H1 (cell line): Measurements from ENCODE around the gene RNF5. TPM values are rescaled to one million over a fixed set of nuclear protein-coding genes. Genes with fewer than 3 reads are reported as not detected.

ENCODE experiments used
- CTCF ChIA-PET: fragments of 300-600 bp; sonication (Branson Sonifier 250); formaldehyde crosslinking; loops from one replicate; lab custom pipeline; 2021; ENCODE audit not compliant: partially characterized antibody; lab: Charles Lee
- POLR2A ChIA-PET: fragments of 300-600 bp; sonication (Branson Sonifier 250); formaldehyde crosslinking; loops from one replicate; lab custom pipeline; 2021; ENCODE audit warnings: inconsistent platforms; ENCODE audit not compliant: partially characterized antibody; lab: Charles Lee
- DNase-seq, 2 experiments: peaks; one replicate each; pipeline versions ENCODE4 v3.0.0 to v3.0.0-alpha.2; 2010 to 2022; ENCODE audit warnings: low spot score in 2 of 2, low read depth in 1 of 2, mixed read lengths in 1 of 2
- FAIRE-seq: peaks from 2 replicates; lab custom pipeline; 2011; peaks lifted over from hg19 to GRCh38; lab: Jason Lieb, UNC
- H2AFZ ChIP-seq: 2 replicates; pipeline ENCODE4 v1.8.1; 2012; ENCODE audit warnings: low read length, inconsistent platforms
- H2AK5ac ChIP-seq: 2 replicates; pipeline ENCODE4 v1.6.1; 2013; ENCODE audit warnings: low read depth, low read length
- H2BK120ac ChIP-seq: replicated peaks from 2 replicates; pipeline ENCODE3; 2013; ENCODE audit warnings: low read depth, low read length, inconsistent platforms
- H2BK12ac ChIP-seq: 2 replicates; pipeline ENCODE4 v1.6.1; 2013; ENCODE audit warnings: low read depth, low read length
- H2BK15ac ChIP-seq: 2 replicates; pipeline ENCODE4 v1.6.1; 2013; ENCODE audit warnings: low read length
- H2BK20ac ChIP-seq: 2 replicates; pipeline ENCODE4 v1.6.1; 2013; ENCODE audit warnings: low read length
- H2BK5ac ChIP-seq: 2 replicates; pipeline ENCODE4 v1.6.1; 2013; ENCODE audit warnings: low read depth, low read length
- H3K14ac ChIP-seq: 2 replicates; pipeline ENCODE4 v1.6.1; 2013; ENCODE audit warnings: inconsistent platforms; ENCODE audit not compliant: insufficient read length
- H3K18ac ChIP-seq: 2 replicates; pipeline ENCODE4 v1.6.1; 2013; ENCODE audit warnings: low read length; ENCODE audit errors: extremely low read depth
- H3K23ac ChIP-seq: 2 replicates; pipeline ENCODE4 v1.6.1; 2013; ENCODE audit warnings: inconsistent platforms; ENCODE audit not compliant: insufficient read length
- H3K23me2 ChIP-seq: 2 replicates; pipeline ENCODE4 v1.6.1; 2013; ENCODE audit warnings: low read depth, low read length
- H3K27ac ChIP-seq: 2 replicates; pipeline ENCODE4 v1.6.1; 2011; ENCODE audit warnings: low read depth, low read length, inconsistent platforms
- H3K27me3 ChIP-seq, 4 experiments: replicated peaks in 1 of 4; 1 replicate in 1 of 4; 2 replicates in 3 of 4; pipeline versions ENCODE4 v1.6.1 to v1.8.1; 2011 to 2013; ENCODE audit warnings: low read length in 3 of 4, mild to moderate bottlenecking in 3 of 4, inconsistent platforms in 2 of 4, mixed read lengths in 2 of 4, moderate library complexity in 1 of 4; ENCODE audit not compliant: control insufficient read depth in 3 of 4, insufficient read depth in 3 of 4; ENCODE audit errors: extremely low read depth in 1 of 4
- H3K36me3 ChIP-seq, 4 experiments: 2 replicates each; pipeline versions ENCODE4 v1.6.1 to v1.8.1; 2011 to 2013; ENCODE audit warnings: mild to moderate bottlenecking in 4 of 4, low read length in 3 of 4, moderate library complexity in 2 of 4, control low read depth in 1 of 4, inconsistent platforms in 1 of 4; ENCODE audit not compliant: insufficient read depth in 4 of 4, control insufficient read depth in 2 of 4
- H3K4ac ChIP-seq: replicated peaks from 2 replicates; pipeline ENCODE3; 2013; ENCODE audit warnings: low read length, low read depth, mixed read lengths, inconsistent platforms; ENCODE audit not compliant: insufficient read length
- H3K4me1 ChIP-seq, 4 experiments: replicated peaks in 1 of 4; 1 replicate in 1 of 4; 2 replicates in 3 of 4; pipeline versions ENCODE4 v1.6.1 to v1.8.1; 2011 to 2013; ENCODE audit warnings: low read length in 3 of 4, inconsistent platforms in 2 of 4, mixed read lengths in 1 of 4; ENCODE audit not compliant: insufficient read depth in 4 of 4, control insufficient read depth in 3 of 4
- H3K4me2 ChIP-seq, 2 experiments: 2 replicates each; pipeline versions ENCODE4 v1.6.1 to v1.8.1; 2011 to 2013; ENCODE audit warnings: low read depth in 2 of 2, low read length in 2 of 2, control low read depth in 1 of 2, inconsistent platforms in 1 of 2, mild to moderate bottlenecking in 1 of 2; ENCODE audit not compliant: insufficient read depth in 1 of 2
- H3K4me3 ChIP-seq, 4 experiments: fragments of 200-600, 300-600 bp in 1 of 4; sonication (generic), shearing (Covaris generic), sonication (Bioruptor Twin) in 1 of 4; 2 replicates each; pipeline versions ENCODE4 v1.5.1 to v1.8.1; 2011 to 2016; ENCODE audit warnings: low read length in 4 of 4, low read depth in 3 of 4, control low read depth in 2 of 4, inconsistent platforms in 2 of 4, mild to moderate bottlenecking in 2 of 4, mixed read lengths in 1 of 4, moderate library complexity in 1 of 4; ENCODE audit not compliant: insufficient read depth in 2 of 4; ENCODE audit errors: extremely low read depth in 1 of 4
- H3K56ac ChIP-seq: replicated peaks from 2 replicates; pipeline ENCODE3; 2013; ENCODE audit warnings: low read depth, mild to moderate bottlenecking, mixed read lengths, low read length, inconsistent platforms; ENCODE audit not compliant: insufficient read length
- H3K79me1 ChIP-seq: 2 replicates; pipeline ENCODE4 v1.6.1; 2013; ENCODE audit warnings: low read depth, low read length, control low read depth
- H3K79me2 ChIP-seq, 2 experiments: 2 replicates each; pipeline versions ENCODE4 v1.6.1 to v1.8.1; 2012 to 2013; ENCODE audit warnings: low read length in 2 of 2, mild to moderate bottlenecking in 2 of 2, inconsistent platforms in 1 of 2; ENCODE audit not compliant: insufficient read depth in 2 of 2, control insufficient read depth in 1 of 2
- H3K9ac ChIP-seq, 4 experiments: replicated peaks in 1 of 4; 1 replicate in 1 of 4; 2 replicates in 3 of 4; pipeline versions ENCODE4 v1.6.1 to v1.8.1; 2011 to 2013; ENCODE audit warnings: low read depth in 3 of 4, low read length in 3 of 4, control low read depth in 2 of 4, mild to moderate bottlenecking in 2 of 4, moderate library complexity in 2 of 4, inconsistent platforms in 1 of 4; ENCODE audit errors: extremely low read depth in 1 of 4
- H3K9me3 ChIP-seq, 2 experiments: 2 replicates each; pipeline versions ENCODE4 v1.6.1 to v1.8.1; 2012 to 2013; ENCODE audit warnings: mild to moderate bottlenecking in 2 of 2, moderate library complexity in 2 of 2, control low read depth in 1 of 2, inconsistent platforms in 1 of 2, low read depth in 1 of 2, low read length in 1 of 2, mixed read lengths in 1 of 2; ENCODE audit not compliant: insufficient read depth in 2 of 2
- H4K20me1 ChIP-seq, 2 experiments: replicated peaks in 1 of 2; 2 replicates each; pipeline versions ENCODE3 to v1.8.1; 2011 to 2013; ENCODE audit warnings: inconsistent platforms in 2 of 2, low read length in 2 of 2, mild to moderate bottlenecking in 1 of 2; ENCODE audit not compliant: insufficient read depth in 2 of 2, control insufficient read depth in 1 of 2
- H4K5ac ChIP-seq: 2 replicates; pipeline ENCODE4 v1.6.1; 2013; ENCODE audit warnings: low read length, low read depth, mixed read lengths, inconsistent platforms; ENCODE audit not compliant: insufficient read length
- H4K8ac ChIP-seq: 2 replicates; pipeline ENCODE4 v1.8.0; 2013; ENCODE audit warnings: mild to moderate bottlenecking, moderate library complexity, low read length, inconsistent platforms; ENCODE audit not compliant: insufficient read depth; ENCODE audit errors: extremely low read depth
- H4K91ac ChIP-seq: replicated peaks from 2 replicates; pipeline ENCODE3; 2013; ENCODE audit warnings: low read length, mixed read lengths, inconsistent platforms; ENCODE audit not compliant: insufficient read length
- CHD1 ChIP-seq: IDR thresholded peaks from 2 replicates; pipeline ENCODE4 v1.6.1; 2012; ENCODE audit warnings: low read depth, low read length, improper control_type of control experiment
- CTCF ChIP-seq, 3 experiments: IDR thresholded peaks; 1 replicate in 2 of 3; 2 replicates in 1 of 3; pipeline versions ENCODE4 v1.5.1 to v1.6.1; 2011; ENCODE audit warnings: low read length in 3 of 3, mild to moderate bottlenecking in 3 of 3, inconsistent platforms in 2 of 3, low read depth in 1 of 3, moderate library complexity in 1 of 3; ENCODE audit not compliant: insufficient read depth in 1 of 3; ENCODE audit errors: control extremely low read depth in 1 of 3
- JUND ChIP-seq: IDR thresholded peaks from 2 replicates; pipeline ENCODE4 v1.6.1; 2011; ENCODE audit warnings: mild to moderate bottlenecking, improper control_type of control experiment, low read length
- POLR2AphosphoS5 ChIP-seq: IDR thresholded peaks from 2 replicates; pipeline ENCODE4 v1.6.1; 2011; ENCODE audit warnings: low read depth, low read length
- SP4 ChIP-seq: IDR thresholded peaks from 2 replicates; pipeline ENCODE4 v1.6.1; 2012; ENCODE audit warnings: low read length, inconsistent platforms
- TAF1 ChIP-seq: IDR thresholded peaks from 2 replicates; pipeline ENCODE4 v1.6.1; 2011; ENCODE audit warnings: mild to moderate bottlenecking, low read depth, low read length
- TBP ChIP-seq: IDR thresholded peaks from 2 replicates; pipeline ENCODE4 v1.6.1; 2011; ENCODE audit warnings: low read depth, low read length, improper control_type of control experiment
- TEAD4 ChIP-seq: IDR thresholded peaks from 2 replicates; pipeline ENCODE4 v1.6.1; 2012; ENCODE audit warnings: low read depth, low read length, inconsistent platforms, mixed read lengths
- WGBS, 2 experiments: shearing (Covaris generic) in 1 of 2; methylation state at CpG; one replicate each; pipeline versions ENCODE4 v1.1.6 to v1.1.7; 2013 to 2015; ENCODE audit warnings: low lambda C conversion rate in 2 of 2, mixed read lengths in 2 of 2, inconsistent platforms in 1 of 2, low coverage in 1 of 2, missing lambda C conversion rate in 1 of 2; ENCODE audit not compliant: insufficient replicate concordance in 2 of 2, insufficient coverage in 1 of 2, insufficient read length in 1 of 2; ENCODE audit errors: extremely low coverage in 1 of 2, missing lambda C conversion rate in 1 of 2; 5-methylcytosine and 5-hydroxymethylcytosine counted together
- polyA plus RNA-seq, 7 experiments: library from polyadenylated mRNA; depleted of rRNA in 3 of 7; stranded (reverse) in 5 of 7; unstranded in 2 of 7; fragments of >200 nt in 5 of 7; fragments of 200-250 nt in 2 of 7; gene quantifications; 1 replicate in 5 of 7; 2 replicates in 1 of 7; 4 replicates in 1 of 7; pipeline versions ENCODE4 v1.2.1 to v1.2.3, GENCODE V29; 2011 to 2013; ENCODE audit warnings: missing spikeins in 2 of 7, mixed read lengths in 2 of 7
- total RNA-seq: library from RNA; stranded (reverse); fragmentation: NEBNext Ultra II Directional; extraction: Animal tissue kit (Norgen Biotek cat#: 25700); gene quantifications from 2 replicates; pipeline ENCODE4 v1.2.1, GENCODE V29; 2021

The RNF5 gene
- total and polyA plus RNA-seq, 2 of the 8 experiments (the other 6 are each of a cell fraction or from before 2014, with no cell fraction given): 90.0 to 158 TPM

GRCh38 chr6:32194825-32195651 is 16.8 kb downstream of the RNF5 start:
- no peak overlapping the region for H3K23ac ChIP-seq
- peak overlapping the region; percentile 36 to 61 (median 58); a peak in 7 of 8 replicates for H3K4me3 ChIP-seq
- H3K4me1 ChIP-seq: peaks cover 8 to 42% (median 24%) of the 10 kb centered on the region in 4 experiments
- peak overlapping the region; percentile 97 for H2AK5ac ChIP-seq
- no peak for DNase-seq
- ChIA-PET POLR2A (interaction anchor here (0.6 to 13.3 kb wide), 17 partner anchors 9 to 777 kb away, joined by 3 to 194 read pairs (median 4); partner anchors contain the start of genes AGPAT1, ATF6B, DXO and FKBPL), CTCF (interaction anchor here (0.6 to 1.3 kb wide), 8 partner anchors 15 to 521 kb away, joined by 3 to 5 read pairs (median 3); no protein-coding TSS in a partner anchor)
- no peaks in the 10 kb centered on the region; the same call in 1 of the 2 replicates for H3K79me1 ChIP-seq
- peak overlapping the region; percentile 94 for H2BK120ac ChIP-seq
- peak overlapping the region; percentile 86 for H3K27ac ChIP-seq
- H3K14ac ChIP-seq: no peak overlapping the region
- no peaks in the 10 kb centered on the region for H3K36me3 ChIP-seq
- H2BK5ac ChIP-seq: peak overlapping the region; percentile 86
- H2BK12ac ChIP-seq: peak overlapping the region; percentile 76; the same call in 1 of the 2 replicates
- H2AFZ ChIP-seq: no peak overlapping the region
- H4K20me1 ChIP-seq: no peaks in the 10 kb centered on the region
- no peaks in the 10 kb centered on the region for H3K27me3 ChIP-seq
- no peaks in the 10 kb centered on the region for H3K9me3 ChIP-seq
- WGBS, 2 experiments: 23% methylated on average over 13 of the region's 15 CpGs; no CpG with 5 or more reads in 1 of the 2 experiments
- peak overlapping the region; percentile 77 to 89 for H3K4me2 ChIP-seq
- peaks cover 7% of the 10 kb centered on the region; the same call in 1 of the 2 replicates for H3K23me2 ChIP-seq
- H3K4ac ChIP-seq: peak overlapping the region; percentile 61
- no peak overlapping the region for H4K8ac ChIP-seq
- H3K9ac ChIP-seq: peak overlapping the region in 3 of 4 experiments; percentile 62 to 67 (median 63); a peak in 6 of 7 replicates
- no peaks in the 10 kb centered on the region; a peak in 1 of 4 replicates for H3K79me2 ChIP-seq
- H2BK20ac ChIP-seq: no peak overlapping the region
- peak; percentile 69 for FAIRE-seq
- peak overlapping the region; percentile 95 for H3K18ac ChIP-seq
- peak overlapping the region; percentile 67 for H4K91ac ChIP-seq
- H4K5ac ChIP-seq: peak overlapping the region; percentile 24
- H2BK15ac ChIP-seq: no peak overlapping the region
- peak overlapping the region; percentile 70 for H3K56ac ChIP-seq
- TF ChIP-seq TEAD4 (peak; percentile 72), TBP (peak; percentile 77), CHD1 (0 out of 2 replicates have a peak, but pooled peaks have one; percentile 19), POLR2AphosphoS5 (peak; percentile 78), SP4 (no peak), TAF1 (0 out of 2 replicates have a peak, but pooled peaks have one; percentile 22), CTCF (IDR thresholded peaks at IDR 0.05; ENCODE audit: control extremely low read depth in 1 of 3, insufficient read depth in 1 of 3, low read depth in 1 of 3, low read length in 3 of 3) (peak in 2 of 3 experiments; percentile 57 to 67; a peak in 3 of 4 replicates), JUND (no peak)
